22Rv1 (cell line): ENCODE results near the gene TCEA3.

ENCODE experiments used
- ZFX ChIP-seq: fragments of 450-650 bp; IDR thresholded peaks from 2 replicates; pipeline ENCODE4 v1.6.1; 2017; ENCODE audit warnings: antibody characterized with exemption, borderline replicate concordance
- TF ChIP-seq, protein P1 (sequence below): fragments of 450-650 bp; IDR thresholded peaks from 2 replicates; pipeline ENCODE4 v1.5.1; 2017; ENCODE audit warnings: mild to moderate bottlenecking

DNA sequence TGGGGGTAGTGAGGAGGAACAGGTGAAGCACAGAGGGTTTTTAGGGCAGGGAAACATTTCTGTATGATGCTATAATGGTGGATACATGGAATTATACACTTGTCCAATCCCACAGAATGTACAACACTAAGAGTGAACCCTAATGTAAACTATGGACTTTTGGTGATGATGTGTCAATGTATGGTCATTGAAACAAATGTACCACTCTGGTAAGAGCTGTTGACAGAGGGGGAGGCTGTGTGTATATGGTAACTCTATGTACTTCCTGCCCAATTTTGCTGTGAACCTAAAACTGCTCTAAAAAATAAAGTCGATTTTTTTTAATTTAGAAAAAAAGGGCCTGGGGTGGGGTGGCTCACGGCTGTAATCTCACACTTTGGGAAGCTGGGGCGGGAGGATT lies 36.5 kb upstream of the TCEA3 start:
- TF ChIP-seq, protein P1, sequence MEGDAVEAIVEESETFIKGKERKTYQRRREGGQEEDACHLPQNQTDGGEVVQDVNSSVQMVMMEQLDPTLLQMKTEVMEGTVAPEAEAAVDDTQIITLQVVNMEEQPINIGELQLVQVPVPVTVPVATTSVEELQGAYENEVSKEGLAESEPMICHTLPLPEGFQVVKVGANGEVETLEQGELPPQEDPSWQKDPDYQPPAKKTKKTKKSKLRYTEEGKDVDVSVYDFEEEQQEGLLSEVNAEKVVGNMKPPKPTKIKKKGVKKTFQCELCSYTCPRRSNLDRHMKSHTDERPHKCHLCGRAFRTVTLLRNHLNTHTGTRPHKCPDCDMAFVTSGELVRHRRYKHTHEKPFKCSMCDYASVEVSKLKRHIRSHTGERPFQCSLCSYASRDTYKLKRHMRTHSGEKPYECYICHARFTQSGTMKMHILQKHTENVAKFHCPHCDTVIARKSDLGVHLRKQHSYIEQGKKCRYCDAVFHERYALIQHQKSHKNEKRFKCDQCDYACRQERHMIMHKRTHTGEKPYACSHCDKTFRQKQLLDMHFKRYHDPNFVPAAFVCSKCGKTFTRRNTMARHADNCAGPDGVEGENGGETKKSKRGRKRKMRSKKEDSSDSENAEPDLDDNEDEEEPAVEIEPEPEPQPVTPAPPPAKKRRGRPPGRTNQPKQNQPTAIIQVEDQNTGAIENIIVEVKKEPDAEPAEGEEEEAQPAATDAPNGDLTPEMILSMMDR = no peak
- TF ChIP-seq ZFX = no peak
